Kasumi-1 (cell line): Measurements from ENCODE around the gene OR1L4.

ENCODE experiments used
- DNase-seq, 2 experiments: peaks; one replicate each; lab custom pipeline; 2025; lab: John Stamatoyannopoulos, UW

OR1L4 gene, protein sequence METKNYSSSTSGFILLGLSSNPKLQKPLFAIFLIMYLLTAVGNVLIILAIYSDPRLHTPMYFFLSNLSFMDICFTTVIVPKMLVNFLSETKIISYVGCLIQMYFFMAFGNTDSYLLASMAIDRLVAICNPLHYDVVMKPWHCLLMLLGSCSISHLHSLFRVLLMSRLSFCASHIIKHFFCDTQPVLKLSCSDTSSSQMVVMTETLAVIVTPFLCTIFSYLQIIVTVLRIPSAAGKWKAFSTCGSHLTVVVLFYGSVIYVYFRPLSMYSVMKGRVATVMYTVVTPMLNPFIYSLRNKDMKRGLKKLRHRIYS

DNA sequence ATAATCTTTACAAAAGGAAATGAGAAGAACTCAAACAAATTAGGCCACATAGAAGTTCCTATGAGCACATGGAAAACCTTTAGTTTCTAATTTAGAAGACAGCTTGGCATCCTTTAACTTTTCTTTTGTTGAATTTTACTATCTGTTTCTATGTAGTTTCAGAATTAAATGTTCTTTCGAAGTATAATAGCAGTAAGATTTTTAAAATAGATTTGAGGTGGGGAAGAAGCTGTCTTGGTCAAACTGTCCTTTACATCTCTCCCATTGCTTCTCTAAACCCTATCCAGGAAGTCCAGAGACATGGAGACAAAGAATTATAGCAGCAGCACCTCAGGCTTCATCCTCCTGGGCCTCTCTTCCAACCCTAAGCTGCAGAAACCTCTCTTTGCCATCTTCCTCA, at the start of gene OR1L4:
Gene OR1L4, plus strand, starts transcription at position 301 of the 400 bp plus-strand sequence. Its CDS starts 0 bp downstream, at position 301.
- DNase-seq = no peak

DNA sequence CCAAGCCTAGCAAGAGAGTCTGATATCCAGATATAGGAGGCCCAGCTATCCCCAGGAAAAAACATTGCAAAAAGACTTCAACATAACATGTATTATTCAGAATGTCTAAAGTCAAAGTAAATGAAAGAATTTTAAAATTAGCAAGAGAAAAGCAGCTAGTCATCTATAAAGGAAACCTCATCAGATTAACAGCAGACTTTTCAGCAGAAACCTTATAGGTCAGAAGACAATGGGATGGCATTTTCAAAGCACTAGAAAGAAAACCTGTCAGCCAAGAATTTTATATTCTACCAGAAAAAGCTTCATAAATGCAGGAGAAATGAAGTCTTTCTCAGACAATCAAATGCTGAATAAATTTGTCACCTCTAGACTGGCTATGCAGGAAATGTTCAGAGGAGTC, 38.9 kb upstream of the OR1L4 start:
- peak in 1 of 2 experiments; percentile 22 for DNase-seq

DNA sequence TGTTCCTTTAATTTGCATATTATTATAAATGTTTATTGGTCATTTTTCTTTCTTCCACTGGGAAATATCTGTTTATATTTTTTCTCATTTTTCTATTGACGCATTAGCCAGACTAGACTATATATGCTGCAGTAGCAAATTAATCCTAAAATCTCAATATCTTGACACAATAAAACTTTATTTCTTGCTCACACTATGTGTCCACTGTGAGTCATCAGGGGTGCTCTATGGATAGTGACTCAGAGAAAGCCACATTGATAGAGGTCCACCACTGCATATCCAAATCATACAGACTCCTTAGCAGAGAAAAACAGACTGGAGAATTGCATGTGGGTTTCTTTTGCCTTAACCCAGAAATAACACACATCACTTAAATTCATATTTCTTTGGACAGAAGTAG, 28.1 kb upstream of the OR1L4 start:
- no peak for DNase-seq

DNA sequence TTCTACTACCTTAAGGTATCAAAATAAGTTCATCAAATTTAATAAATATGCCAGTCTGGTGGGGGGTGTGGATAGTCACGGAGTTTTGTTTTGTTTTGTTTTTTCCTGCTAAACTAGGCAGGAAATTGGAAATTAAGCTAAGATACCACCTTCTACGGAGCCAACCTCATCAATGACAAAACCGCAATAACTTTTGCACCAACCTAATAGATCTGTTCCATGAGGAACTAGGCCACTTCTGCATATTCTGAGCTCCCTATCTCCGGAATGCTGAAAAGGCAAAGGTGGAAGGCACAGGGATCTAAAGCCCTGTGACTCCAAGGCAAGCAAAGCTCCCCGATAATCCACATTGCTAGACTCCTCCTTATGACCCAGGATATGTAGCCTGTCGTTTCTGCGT, 5.8 kb upstream of the OR1L4 start:
- no peak for DNase-seq

DNA sequence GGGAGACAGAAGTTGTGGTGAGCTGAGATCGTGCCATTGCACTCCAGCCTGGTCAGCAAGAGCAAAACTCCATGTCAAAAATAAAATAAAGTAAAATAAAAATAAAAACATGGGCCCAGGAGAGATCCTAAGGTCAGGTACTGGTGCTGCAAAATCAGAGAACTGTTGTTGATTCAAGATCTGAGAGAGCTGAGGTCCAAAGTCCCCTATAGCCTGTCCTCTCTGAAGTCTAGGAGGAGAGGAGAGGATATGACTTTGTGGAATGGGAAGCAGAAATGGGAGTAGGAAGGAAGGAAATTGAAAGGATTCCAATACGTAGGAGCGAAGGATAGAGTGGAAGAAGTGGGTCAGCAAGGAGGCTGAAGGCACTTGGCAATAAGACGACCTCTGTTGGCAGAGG, 4.6 kb upstream of the OR1L4 start:
- DNase-seq = no peak

DNA sequence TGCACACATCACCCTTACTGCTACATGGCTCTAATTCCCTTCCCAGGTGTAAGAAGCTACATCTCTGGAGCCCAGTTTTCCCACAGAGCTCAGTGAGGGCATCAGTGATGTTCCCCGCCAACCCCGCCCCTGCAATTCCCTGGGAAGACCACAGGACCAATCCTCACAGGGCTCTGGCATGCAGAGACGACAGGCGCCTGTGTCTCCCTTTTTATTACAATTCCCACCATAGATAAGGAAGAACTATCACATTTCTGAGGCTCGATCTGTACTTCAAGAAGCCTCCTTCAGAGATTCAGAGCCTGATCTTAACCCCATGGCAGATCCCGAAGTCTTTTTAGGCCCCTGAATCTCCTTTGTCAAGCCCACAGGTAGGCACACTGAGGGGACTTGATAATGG, 18.2 kb downstream of the OR1L4 start, which contains the start of gene OR1L6:
Gene OR1L6, plus strand, starts transcription at position 301 of the 400 bp plus-strand sequence. CDS start 7,545 bp downstream, outside the sequence.
- DNase-seq = no peak

DNA sequence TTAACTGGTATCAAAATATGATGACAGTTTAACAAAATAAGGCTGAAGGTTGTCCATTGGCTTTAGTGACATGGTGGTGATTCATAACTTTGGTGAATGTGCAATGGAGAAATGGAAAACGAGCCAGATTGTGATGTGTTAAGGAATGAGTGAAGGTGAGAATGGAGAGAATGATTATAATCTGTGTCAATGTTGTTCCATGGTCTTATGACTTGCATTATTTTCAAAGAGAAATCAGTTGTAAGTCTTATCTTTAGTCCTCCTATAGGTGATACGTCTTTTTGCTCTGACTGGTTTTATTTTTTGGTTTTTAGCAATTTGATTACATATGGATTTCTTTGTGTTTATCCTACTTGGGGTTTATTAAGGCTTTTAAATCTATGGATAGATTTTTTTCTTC, 31.0 kb downstream of the OR1L4 start:
- no peak for DNase-seq

DNA sequence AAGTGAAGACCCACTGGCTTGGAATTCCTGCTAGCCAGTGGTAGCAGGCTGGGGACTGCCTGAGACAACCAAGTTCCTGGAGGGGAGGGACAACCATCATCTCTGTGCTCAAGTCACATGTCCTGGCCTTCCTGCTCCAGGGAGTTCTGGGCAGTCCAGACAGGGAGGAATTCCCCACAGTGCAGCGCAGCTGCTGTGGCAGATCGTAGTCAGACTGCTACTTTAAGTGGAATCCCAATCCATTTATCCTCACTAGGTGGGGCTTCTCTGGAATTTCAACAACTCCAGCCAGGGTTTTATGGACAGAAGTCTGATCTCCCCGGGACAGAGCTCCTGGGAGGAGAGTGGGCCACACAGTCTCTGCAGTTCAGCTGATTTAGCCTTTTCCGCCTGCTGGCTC, 44.0 kb downstream of the OR1L4 start:
- DNase-seq = no peak
